Measurements from ENCODE around the gene VPS41.

Gene VPS41

GRCh38 chr7:38872202-38872601 is 36.8 kb downstream of the VPS41 start:
- no peak for DNase-seq (ENCODE audit: low read depth)
- H3K4me3 ChIP-seq (ENCODE audit: control insufficient read depth, low read depth, low read length), result no peak overlapping the region
- no peak for TF ChIP-seq CTCF (IDR thresholded peaks at IDR 0.05; ENCODE audit: control insufficient read depth, insufficient read depth, low read depth, low read length, missing control alignments)

- no peak overlapping the region for H3K4me3 ChIP-seq (ENCODE audit: control insufficient read depth, low read depth, low read length)
- no peak for DNase-seq (ENCODE audit: low read depth)
- no peak for TF ChIP-seq CTCF (IDR thresholded peaks at IDR 0.05; ENCODE audit: control insufficient read depth, insufficient read depth, low read depth, low read length, missing control alignments)
Measured at GRCh38 chr7:38870147-38870546, 38.8 kb downstream of the VPS41 start.

- no peak overlapping the region for H3K4me3 ChIP-seq (ENCODE audit: control insufficient read depth, low read depth, low read length)
- DNase-seq (ENCODE audit: low read depth), result no peak
- TF ChIP-seq CTCF (IDR thresholded peaks at IDR 0.05; ENCODE audit: control insufficient read depth, insufficient read depth, low read depth, low read length, missing control alignments), result no peak
Measured at GRCh38 chr7:38863601-38864291, 45.2 kb downstream of the VPS41 start.

- H3K4me3 ChIP-seq (ENCODE audit: control insufficient read depth, low read depth, low read length), result no peak overlapping the region
- no peak for TF ChIP-seq CTCF (IDR thresholded peaks at IDR 0.05; ENCODE audit: control insufficient read depth, insufficient read depth, low read depth, low read length, missing control alignments)
- DNase-seq (ENCODE audit: low read depth), result no peak
Measured at GRCh38 chr7:38862666-38863065, 46.3 kb downstream of the VPS41 start.

GRCh38 chr7:38858259-38858884 is 50.6 kb downstream of the VPS41 start:
- DNase-seq (ENCODE audit: low read depth), result no peak
- H3K4me3 ChIP-seq (ENCODE audit: control insufficient read depth, low read depth, low read length), result no peak overlapping the region
- TF ChIP-seq CTCF (IDR thresholded peaks at IDR 0.05; ENCODE audit: control insufficient read depth, insufficient read depth, low read depth, low read length, missing control alignments), result no peak

GRCh38 chr7:38855867-38856266 is 53.1 kb downstream of the VPS41 start:
- no peak for DNase-seq (ENCODE audit: low read depth)
- no peak overlapping the region for H3K4me3 ChIP-seq (ENCODE audit: control insufficient read depth, low read depth, low read length)
- TF ChIP-seq CTCF (IDR thresholded peaks at IDR 0.05; ENCODE audit: control insufficient read depth, insufficient read depth, low read depth, low read length, missing control alignments), result no peak

Data from AG09309 (cell line).